ENCODE data around the gene IFT172.
"Not testable (repeated sequence)": the region's sequence is repeated elsewhere in the genome, so short reads cannot be mapped to it uniquely, and the experiment has no call there.

IFT172 gene, protein sequence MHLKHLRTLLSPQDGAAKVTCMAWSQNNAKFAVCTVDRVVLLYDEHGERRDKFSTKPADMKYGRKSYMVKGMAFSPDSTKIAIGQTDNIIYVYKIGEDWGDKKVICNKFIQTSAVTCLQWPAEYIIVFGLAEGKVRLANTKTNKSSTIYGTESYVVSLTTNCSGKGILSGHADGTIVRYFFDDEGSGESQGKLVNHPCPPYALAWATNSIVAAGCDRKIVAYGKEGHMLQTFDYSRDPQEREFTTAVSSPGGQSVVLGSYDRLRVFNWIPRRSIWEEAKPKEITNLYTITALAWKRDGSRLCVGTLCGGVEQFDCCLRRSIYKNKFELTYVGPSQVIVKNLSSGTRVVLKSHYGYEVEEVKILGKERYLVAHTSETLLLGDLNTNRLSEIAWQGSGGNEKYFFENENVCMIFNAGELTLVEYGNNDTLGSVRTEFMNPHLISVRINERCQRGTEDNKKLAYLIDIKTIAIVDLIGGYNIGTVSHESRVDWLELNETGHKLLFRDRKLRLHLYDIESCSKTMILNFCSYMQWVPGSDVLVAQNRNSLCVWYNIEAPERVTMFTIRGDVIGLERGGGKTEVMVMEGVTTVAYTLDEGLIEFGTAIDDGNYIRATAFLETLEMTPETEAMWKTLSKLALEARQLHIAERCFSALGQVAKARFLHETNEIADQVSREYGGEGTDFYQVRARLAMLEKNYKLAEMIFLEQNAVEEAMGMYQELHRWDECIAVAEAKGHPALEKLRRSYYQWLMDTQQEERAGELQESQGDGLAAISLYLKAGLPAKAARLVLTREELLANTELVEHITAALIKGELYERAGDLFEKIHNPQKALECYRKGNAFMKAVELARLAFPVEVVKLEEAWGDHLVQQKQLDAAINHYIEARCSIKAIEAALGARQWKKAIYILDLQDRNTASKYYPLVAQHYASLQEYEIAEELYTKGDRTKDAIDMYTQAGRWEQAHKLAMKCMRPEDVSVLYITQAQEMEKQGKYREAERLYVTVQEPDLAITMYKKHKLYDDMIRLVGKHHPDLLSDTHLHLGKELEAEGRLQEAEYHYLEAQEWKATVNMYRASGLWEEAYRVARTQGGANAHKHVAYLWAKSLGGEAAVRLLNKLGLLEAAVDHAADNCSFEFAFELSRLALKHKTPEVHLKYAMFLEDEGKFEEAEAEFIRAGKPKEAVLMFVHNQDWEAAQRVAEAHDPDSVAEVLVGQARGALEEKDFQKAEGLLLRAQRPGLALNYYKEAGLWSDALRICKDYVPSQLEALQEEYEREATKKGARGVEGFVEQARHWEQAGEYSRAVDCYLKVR (N-terminal part only)

DNA sequence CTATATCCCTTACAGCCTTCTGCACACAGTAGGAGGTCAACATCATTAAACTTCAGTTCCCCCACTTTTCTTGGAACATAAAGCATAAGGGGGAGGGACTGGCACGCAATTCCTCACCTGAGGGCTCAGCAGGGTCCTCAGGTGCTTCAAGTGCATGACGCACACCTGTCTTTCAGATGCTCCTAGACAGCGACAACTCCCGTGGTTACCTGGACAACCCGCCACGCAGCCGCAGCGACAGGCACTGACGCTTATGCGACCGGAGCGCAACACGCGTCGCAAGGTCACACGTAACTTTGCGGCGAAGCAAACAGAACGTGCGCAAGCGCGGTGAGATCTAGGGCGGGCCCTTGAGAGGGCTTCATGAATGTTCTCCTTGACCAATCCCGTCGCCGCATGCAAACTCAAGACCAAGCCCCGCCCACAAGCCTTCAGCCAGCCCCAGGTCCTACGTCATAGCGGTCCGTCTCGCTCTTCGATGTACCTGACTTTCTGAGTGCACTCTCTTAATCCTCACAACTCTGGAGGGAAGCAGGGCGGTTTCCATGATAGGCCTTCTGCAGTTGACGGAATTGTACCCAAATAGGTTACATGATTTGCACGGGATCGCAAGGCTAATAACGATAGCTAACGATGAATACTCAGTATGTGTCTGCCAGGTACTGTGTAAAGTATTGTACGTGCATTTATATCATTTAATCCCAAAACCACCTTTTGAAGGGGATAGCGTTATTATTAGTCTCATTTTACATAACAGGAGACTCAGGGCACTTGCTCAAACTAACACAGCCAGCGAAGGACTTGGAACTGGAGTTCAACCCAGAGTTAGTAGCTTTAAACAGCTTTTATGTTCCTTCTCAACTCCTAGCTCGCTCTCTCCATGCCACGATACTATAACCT lies at the start of gene IFT172:
Gene IFT172 (minus strand): TSS at position 246 of the 900 bp plus-strand sequence. CDS start 90 bp downstream, at position 156.
- FAIRE-seq = peak; percentile 91

DNA sequence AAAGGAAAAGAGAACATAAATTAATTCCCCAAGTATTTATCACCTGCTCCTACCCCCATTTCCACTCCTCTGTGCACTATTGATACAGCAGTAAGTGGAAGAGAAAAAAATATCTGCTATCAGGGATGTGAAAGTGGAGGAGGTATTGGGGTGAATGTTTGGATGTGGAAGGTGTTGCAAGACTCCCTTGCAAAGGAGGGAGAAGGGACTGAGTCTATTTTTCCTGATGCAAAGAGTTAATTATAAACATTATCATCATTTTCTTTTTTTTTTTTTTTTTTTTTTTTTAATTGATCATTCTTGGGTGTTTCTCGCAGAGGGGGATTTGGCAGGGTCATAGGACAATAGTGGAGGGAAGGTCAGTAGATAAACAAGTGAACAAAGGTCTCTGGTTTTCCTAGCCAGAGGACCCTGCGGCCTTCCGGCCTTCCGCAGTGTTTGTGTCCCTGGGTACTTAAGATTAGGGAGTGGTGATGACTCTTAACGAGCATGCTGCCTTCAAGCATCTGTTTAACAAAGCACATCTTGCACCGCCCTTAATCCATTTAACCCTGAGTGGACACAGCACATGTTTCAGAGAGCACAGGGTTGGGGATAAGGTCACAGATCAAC lies 49.4 kb upstream of the IFT172 start:
- not testable (repeated sequence) for FAIRE-seq

DNA sequence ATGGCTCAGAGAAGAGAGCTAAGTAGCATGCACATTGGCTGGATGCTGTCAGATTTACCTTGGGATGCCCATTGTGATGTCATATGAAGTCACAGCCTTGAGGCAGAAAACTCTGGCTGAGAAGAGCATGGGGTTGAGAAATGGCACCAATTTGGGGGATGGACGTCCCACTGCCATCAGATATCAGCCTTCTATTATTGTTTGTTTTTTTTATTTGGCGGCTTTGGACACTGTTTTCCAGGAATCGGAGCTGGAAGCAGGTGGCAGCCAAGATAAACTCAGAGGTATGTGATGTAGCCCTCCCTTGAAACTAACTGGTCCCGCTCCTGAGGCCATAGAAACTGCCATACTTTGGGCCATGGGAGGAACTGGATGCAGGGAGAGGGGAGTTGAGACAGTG lies 47.7 kb upstream of the IFT172 start:
- FAIRE-seq = no peak

DNA sequence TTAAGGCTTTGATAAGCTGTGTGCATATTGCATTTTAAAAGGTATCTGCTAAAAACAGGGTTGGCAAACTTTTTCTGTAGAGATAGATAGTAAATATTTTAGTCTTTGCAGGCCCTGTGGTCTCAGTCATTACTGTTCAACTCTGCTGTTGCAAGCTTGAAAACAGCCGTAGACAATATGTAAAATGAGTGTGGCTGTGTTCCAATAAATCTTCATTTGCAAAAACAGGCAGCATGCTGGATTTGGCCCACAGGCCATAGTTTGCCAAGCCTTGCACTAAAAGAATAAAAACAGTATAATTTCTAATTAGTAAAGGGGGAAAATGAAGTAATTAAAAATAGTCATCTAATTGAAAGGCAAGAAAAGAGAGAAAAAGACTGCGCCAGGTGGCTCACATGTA lies 42.4 kb upstream of the IFT172 start:
- FAIRE-seq = no peak

DNA sequence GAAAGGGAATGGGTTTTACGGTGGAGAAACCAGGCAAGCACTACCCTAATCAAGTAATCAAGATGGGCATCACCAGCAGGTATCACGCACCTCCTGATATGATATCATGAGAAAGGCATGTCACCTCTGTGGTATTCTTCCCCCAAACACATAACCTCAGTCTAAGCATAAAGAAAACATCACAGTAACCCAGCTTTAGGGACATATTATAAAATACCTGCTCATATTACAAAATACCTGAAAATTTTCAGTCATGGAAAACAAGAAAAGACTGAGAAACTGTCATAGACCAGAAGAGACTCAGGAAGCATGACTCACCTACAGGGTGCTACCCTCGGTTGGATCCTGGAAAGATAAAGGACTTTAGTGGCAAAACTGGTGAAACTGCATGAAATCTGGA lies 37.6 kb upstream of the IFT172 start:
- FAIRE-seq = no peak

DNA sequence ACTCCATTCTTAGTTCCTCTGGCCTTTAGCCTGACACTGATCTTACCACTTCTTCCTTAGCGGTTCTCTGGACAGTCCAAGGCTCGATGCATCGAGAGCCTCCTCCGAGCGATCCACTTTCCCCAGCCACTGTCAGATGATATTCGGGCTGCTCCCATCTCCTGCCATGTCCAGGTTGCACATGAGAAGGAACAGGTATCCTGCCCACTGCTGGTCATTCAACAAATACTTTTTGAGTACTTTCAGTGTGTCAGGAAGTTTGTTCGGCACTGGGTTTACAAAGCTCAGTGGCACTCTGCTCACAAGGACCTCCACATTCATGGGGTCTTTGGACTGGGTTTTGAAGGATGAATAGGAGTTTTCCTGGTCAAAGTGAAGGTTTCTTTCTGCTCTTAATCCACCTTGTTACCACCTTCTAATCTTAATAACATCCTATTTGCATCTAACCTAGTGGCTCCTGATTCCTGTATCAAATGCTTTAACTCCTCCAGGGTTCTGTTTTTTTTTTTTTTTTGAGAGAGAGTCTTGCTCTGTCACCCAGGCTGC lies 32.9 kb upstream of the IFT172 start:
- FAIRE-seq = no peak

DNA sequence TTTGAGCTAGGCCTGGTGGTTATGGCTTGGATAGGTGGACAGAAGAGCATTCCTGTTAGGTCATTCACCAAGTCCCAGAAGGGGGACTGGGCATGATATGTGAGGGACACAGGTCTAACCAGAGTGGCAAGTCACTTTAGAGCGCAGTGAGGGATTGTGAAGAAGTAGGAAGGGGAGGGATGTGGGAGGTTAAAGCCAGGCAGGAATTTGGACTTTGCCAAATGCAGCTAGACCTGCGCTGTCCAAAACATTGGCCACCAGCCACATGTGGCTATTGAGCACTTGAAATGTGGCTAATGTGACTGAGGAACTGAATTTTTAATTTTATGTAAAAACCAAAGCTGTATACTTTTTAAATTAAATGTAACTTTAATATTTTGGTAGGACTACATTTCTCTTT lies 30.8 kb upstream of the IFT172 start:
- FAIRE-seq = no peak

DNA sequence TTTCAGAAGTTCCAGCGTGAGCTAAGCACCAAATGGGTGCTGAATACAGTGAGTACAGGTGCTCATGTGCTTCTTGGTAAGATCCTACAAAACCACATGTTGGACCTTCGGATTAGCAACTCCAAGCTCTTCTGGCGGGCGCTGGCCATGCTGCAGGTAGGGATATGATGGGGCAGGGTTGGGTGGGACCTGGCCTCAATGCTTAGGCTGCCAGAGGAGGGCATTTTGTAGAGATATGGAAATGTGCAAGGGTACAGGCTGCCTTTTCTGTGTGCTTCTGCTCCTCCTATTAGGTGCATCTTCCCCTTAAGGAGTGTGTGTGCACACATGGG lies 29.2 kb upstream of the IFT172 start:
- no peak for FAIRE-seq

DNA sequence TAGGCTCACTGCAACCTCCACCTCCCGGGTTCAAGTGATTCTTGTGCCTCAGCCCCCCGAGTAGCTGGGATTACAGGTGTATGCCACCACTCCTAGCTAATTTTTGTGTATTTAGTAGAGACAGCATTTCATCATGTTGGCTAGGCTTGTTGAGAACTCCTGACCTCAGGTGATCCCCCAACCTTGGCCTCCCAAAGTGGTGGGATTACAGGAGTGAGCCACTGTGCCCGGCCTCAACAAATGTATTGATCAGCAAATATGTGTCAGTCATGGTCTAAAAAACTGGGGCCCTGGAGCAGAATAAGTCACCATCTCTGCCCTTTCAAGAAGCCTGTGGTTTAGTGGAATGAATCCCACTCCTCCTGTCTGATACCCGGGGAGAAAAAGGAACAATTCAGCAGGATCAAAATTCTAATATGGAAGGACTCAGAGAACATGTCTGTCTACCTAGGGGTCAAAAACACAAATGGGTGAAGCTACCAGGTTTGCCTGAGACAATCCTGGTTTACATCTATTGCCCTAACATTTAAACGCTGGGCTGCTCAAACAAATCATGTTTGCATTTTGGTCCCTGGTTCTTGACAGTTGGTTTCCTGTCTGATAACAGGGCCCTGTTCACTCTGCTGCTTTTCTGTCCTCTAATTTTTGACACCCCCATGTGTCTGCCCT lies 28.7 kb upstream of the IFT172 start:
- FAIRE-seq = no peak

DNA sequence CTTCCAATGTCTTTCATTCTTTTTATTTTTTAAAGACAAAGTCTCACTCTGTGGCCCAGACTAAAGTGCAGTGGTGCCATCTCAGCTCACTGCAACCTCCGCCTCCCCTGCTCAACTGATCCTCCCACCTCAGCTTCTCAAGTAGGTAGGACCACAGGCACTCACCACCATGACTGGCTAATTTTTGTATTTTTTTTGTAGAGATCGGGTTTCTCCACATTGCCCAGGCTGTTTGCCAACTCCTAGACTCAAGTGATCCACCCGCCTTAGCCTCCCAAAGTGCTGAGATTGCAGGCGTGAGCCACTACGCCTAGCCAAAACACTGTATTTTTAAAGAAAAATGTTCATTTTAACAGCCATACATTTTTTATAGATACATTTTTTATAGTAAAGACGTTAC lies 19.8 kb upstream of the IFT172 start:
- FAIRE-seq = no peak

DNA sequence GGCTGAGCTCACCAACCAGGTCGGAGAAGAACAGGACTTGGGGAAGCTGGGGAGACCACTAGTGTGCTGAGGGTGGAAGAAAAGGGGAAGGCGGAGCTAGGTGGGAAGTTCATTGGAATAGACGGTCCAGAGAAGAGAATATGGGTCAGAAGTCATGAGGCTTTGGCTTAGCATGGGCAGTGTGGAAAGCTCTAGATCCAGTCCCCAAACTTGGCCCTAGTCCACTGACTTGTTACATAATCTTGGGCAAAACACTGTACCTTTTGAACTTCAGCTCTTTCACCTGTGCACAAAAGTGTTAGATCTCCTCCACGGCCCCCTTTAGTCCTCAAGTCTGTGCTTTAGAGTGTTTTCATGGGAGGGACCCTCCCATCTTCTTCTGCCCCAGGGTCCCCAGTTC lies 17.8 kb upstream of the IFT172 start:
- no peak for FAIRE-seq

DNA sequence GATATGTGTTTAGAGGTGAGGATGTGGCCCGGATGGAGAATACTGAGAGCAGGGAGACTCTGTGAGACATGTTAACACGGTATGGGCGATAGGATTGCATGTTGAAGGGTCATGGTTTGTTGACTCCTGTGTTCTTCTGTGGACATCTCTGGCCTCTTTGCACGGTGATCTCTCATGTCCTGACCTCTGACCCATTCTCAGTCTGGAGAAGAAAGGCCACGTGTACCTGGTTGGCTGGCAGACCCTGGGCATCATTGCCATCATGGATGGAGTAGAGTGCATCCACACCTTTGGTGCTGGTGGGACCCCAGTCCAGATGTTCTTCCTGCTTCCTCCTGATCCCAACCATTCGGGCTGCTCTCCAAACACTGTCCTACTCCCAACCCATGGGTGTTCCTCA lies 17.0 kb upstream of the IFT172 start:
- no peak for FAIRE-seq

DNA sequence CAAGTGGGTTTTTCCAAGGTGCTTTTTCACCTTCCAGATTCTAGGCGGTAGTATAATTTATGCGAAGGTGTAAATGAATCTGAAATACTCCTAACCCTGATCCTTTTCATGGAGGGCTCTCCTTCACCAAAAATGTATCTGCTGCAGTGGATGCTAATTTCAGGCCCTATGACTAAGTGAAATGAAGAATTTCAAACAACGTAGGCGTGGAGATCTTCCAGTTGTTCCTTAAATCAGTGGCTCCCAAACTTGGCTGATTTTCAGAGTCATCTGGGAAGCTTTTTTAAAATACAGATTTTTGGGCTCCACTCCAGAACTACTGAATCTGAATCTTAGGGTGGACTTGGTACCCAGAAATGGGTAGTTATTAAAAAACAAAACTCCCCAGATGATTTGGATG lies 12.6 kb upstream of the IFT172 start:
- no peak for FAIRE-seq

DNA sequence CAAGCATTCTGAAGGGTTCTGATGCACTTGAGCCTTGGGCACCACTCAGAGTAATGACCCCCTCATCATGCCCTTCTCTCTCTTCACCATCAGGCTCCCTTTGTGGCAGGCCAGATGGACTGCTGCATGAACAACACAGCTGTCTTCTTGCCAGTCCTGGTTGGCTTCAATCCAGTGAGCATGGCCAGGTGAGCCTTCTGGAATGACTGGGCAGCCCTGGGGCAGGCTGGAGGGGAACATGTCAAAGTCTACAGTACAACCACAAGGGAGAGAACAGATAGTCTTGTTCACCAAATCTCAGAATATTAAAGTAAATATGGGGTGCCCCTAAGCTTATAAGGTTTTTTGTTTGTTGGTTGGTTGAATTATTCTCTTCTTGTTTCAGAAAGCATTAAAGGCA lies 11.5 kb upstream of the IFT172 start:
- no peak for FAIRE-seq

DNA sequence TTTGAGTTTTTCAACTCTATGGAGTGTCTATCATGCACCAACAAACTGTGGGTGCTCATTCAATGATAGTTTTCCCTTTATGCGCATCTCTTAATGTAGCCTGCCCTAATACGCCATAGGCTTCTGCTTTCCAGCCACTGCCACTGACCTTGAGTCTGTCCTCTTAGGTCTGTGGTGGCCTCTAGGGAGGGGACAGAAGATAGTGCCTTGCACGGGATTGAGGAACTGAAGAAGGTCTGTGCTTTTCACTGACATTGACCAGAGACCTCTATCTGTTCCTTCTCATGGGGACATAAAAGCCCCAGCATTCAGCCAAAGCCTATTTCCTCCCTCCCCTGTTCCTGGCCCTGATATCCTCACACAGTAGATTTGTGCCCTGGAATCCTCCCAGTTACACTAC lies 9.4 kb upstream of the IFT172 start:
- no peak for FAIRE-seq

DNA sequence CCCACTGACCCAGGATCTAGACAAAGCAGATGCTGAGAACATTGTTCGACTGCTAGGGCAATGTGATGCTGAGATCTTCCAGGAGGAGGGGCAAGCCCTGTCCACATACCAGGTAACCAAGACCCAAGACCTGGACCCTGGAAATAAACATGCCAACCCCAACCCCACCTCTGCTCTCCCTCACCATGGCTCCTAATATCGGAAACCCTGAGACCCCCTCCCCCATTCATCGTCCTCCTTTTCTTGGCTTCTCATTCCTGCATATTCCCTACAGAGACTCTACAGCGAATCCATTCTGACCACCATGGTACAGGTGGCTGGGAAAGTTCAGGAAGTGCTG lies 7.7 kb upstream of the IFT172 start:
- no peak for FAIRE-seq

DNA sequence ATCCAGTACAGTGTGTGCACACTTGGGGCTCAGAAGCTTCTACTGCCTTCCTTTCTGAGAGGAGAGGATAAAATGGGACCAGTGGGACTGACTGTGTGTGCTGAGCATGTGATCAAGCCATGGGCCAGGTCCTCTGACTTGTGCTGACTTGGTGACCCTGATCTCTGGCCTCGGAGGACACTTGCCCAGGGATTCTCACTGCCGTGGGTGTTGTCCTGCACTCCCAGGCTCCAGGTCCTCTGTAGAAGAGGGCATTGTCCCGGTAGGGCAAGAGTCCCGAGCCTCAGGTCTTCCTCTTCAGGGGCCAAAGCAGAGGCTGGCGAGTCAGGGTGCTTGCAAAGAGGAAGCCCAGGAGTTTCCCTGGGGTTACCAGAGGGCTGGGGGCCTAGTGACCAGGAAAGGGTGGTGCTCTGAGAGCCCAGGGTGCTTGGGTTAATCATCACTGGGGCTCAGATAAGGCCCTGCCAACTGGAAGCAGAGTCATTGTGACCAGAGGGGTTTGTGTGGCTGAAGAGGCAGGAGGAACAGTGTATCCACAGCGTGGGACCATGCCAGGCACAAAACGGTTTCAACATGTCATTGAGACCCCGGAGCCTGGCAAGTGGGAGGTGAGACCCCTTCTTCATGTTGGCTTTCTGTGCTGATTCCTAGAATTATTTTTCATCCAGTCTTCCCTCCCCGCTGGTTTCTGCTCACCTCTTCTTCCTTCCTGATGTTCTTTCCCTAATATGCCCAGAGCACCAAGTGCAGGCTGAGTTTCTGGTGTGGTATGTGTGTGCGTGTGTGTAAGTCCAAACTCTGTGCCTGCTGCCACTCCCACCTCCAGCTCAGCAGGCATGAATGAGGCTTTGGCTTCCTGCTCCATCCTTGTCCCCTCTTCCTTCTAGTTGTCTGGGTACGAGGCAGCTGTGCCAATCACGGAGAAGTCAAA lies 7.1 kb upstream of the IFT172 start, which contains the start of gene GCKR:
Gene GCKR (plus strand): TSS at position 483 of the 931 bp plus-strand sequence. CDS start 66 bp downstream, at position 549.
- FAIRE-seq = no peak

DNA sequence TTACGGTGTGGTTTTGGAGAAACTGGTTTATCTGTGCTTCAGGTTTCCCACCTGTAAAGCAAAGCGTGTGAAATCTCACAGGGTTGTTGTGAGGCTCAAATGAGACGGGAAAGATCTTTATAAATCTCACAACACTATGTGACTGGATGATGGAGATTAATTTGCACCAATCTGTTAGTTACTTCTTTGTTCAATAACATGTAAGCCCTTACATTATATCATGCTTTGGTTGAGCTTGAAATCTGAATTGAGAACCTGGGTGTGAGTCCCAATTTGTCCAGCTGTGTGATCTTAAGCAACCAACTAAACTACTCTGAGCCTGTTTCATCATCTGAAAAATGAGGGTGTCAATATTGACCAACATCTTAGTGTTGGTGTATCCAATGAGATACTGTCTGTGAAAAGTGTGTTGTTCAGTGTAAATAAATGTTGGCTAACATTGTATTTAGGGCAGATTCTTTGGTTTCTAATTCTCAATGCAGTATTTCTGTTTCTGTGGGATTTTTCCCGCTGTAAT lies 6.4 kb upstream of the IFT172 start:
- FAIRE-seq = no peak

DNA sequence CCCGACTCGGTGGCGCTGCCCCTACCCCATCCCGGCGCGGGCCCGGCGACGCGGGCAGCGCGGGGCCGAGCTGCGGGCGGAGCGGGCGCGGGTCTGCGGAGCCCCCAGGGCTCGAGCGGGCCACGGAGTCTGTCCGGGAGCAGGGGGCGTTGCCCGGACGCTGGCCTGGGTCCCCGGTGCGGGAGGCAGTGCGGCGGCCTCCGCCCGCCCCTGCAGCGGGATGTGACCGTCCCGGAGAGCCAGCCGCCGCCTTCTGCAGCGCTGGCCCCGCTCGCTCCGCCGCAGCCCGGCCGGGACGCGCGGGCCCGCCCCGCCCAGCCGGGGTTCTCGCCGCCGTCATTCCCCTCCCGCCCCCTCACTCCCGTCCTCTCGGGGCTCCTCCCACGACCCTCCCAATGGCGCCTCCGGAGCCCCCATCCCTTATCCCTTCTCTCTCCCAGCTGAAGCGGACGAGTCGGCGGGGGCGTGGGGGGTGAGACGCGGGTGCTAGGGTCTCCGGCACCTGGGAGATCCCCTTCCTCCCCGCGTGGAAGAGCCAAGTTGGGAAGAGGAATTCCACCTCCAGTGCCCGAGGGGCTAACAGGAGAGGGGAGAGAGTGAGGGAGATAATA lies 5.5 kb upstream of the IFT172 start, which contains the start of gene FNDC4:
Gene FNDC4 (minus strand): TSS at position 257 of the 611 bp plus-strand sequence. CDS start 521 bp downstream, outside the sequence.
- FAIRE-seq = no peak

All from A204.1 (cell line).